Cardiac muscle cell (in vitro differentiated cells and primary cell): ENCODE measurements around the gene CBY1. TPM values are rescaled to one million over a fixed set of nuclear protein-coding genes. Genes with fewer than 3 reads are reported as not detected.

Source experiments
- DNase-seq, 2 donors: peaks; one replicate each; pipeline versions ENCODE4 v3.0.0 to v3.0.0-alpha.2; 2010 to 2017; ENCODE audit warnings: low read depth in 1 of 2, low spot score in 1 of 2
- H3K27ac ChIP-seq: fragments of 200-600 bp; sonication (generic); 2 replicates; pipeline ENCODE4 v1.5.1; 2016
- H3K27me3 ChIP-seq: fragments of 200-600 bp; sonication (generic); 2 replicates; pipeline ENCODE4 v1.6.0; 2016; ENCODE audit warnings: control low read depth
- H3K36me3 ChIP-seq: fragments of 200-600 bp; sonication (generic); 2 replicates; pipeline ENCODE4 v1.5.1; 2016; ENCODE audit warnings: control low read depth
- H3K4me1 ChIP-seq: fragments of 200-600 bp; sonication (generic); 2 replicates; pipeline ENCODE4 v1.8.1; 2017; ENCODE audit warnings: low read depth, mild to moderate bottlenecking, mixed run types
- H3K4me3 ChIP-seq: fragments of 200-600 bp; sonication (generic); 2 replicates; pipeline ENCODE4 v1.5.1; 2016; ENCODE audit warnings: mild to moderate bottlenecking
- H3K9me3 ChIP-seq: fragments of 200-600 bp; sonication (generic); 2 replicates; pipeline ENCODE4 v1.5.1; 2017; ENCODE audit warnings: low read depth, mild to moderate bottlenecking, control low read depth
- polyA plus RNA-seq: library from polyadenylated mRNA; unstranded; fragments of >200 nt; fragmentation: Nextera tagmentation; extraction: Ambion mirVana; gene quantifications from 2 replicates; pipeline ENCODE4 v1.2.1, GENCODE V29; 2016
- total RNA-seq: library from RNA; depleted of rRNA; stranded (reverse); fragments of >200 nt; gene quantifications from 2 replicates; pipeline ENCODE4 v1.2.3, GENCODE V29; 2016
- TF ChIP-seq, protein P1 (sequence below): IDR thresholded peaks from 2 replicates; pipeline ENCODE4 v1.5.1; 2012; ENCODE audit warnings: low read depth, mild to moderate bottlenecking, low read length

CBY1 gene
- total and polyA plus RNA-seq, 2 experiments from 2014 or later: 25.9 to 84.6 TPM

DNA sequence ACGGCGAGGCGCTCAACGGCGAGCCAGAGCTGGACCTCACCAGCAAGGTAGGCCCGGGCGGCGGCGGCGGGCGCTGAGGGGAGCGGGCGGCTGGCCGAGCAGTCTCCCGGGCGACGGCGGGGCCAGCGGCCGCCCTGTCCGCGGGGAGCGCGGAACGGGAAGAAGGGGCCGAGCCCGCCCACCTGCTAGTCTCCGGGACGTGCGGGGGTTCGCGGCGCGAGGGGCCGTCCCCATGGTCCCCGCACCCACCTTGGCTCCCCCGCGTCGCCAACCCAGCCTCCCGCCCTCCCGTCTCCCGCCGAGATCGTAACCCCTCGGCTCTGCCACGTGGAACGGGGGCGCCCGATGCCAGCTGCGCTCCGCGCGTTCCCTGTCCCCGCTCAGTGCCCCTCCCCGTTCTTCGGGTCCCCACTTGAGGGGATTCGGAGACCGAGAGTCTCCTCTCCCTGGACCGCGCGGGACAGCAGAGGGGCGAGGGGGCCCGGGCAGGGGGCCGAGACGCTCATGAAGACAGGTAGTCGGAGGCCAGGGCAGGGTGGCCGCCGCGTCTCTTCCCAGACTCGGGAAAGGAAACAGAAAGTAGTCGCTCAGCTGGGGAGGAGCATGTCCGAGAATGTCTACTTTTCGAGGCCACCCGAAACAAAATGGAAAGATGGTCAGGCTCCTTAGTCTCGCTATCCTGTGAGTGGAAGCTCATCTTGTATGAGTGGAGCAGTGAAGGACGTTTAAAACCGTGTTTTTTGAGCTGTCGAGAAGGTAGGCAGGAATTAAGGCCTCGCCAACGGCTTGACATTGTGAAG, 49.9 kb downstream of the CBY1 start:
- H3K27ac ChIP-seq: peak overlapping the region; percentile 89
- H3K27me3 ChIP-seq: no peaks in the 10 kb centered on the region
- TF ChIP-seq, protein P1, sequence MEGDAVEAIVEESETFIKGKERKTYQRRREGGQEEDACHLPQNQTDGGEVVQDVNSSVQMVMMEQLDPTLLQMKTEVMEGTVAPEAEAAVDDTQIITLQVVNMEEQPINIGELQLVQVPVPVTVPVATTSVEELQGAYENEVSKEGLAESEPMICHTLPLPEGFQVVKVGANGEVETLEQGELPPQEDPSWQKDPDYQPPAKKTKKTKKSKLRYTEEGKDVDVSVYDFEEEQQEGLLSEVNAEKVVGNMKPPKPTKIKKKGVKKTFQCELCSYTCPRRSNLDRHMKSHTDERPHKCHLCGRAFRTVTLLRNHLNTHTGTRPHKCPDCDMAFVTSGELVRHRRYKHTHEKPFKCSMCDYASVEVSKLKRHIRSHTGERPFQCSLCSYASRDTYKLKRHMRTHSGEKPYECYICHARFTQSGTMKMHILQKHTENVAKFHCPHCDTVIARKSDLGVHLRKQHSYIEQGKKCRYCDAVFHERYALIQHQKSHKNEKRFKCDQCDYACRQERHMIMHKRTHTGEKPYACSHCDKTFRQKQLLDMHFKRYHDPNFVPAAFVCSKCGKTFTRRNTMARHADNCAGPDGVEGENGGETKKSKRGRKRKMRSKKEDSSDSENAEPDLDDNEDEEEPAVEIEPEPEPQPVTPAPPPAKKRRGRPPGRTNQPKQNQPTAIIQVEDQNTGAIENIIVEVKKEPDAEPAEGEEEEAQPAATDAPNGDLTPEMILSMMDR: no peak
- no peaks in the 10 kb centered on the region for H3K9me3 ChIP-seq
- H3K4me1 ChIP-seq: peaks cover 18% of the 10 kb centered on the region
- DNase-seq: peak; percentile 40 to 60
- peaks cover 9% of the 10 kb centered on the region for H3K36me3 ChIP-seq
- peak overlapping the region; percentile 86 for H3K4me3 ChIP-seq

DNA sequence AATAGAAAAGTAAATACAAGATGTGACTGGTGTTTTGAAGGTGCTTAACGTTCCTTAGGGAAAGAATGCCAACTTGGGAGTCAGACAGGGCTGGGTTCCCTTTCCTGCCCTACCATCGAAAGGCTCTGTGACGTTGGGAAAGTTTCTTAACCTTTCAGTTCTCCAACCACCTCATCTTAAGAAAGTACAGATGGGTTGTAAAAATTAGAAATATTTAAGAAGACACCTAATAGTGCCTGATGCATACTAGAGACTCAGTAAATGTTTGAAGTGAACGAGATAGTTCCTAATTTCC, 50.4 kb downstream of the CBY1 start:
- H3K36me3 ChIP-seq: peaks cover 10% of the 10 kb centered on the region
- TF ChIP-seq, protein P1: no peak
- no peaks in the 10 kb centered on the region for H3K9me3 ChIP-seq
- H3K4me1 ChIP-seq: peaks cover 19% of the 10 kb centered on the region
- H3K27me3 ChIP-seq: no peaks in the 10 kb centered on the region
- peak overlapping the region; percentile 86 for H3K4me3 ChIP-seq
- DNase-seq: no peak
- H3K27ac ChIP-seq: peak overlapping the region; percentile 89

- peak in 1 of 2 donors; percentile 33 for DNase-seq
- H3K4me1 ChIP-seq: peaks cover 24% of the 10 kb centered on the region
- no peak overlapping the region for H3K27ac ChIP-seq
- H3K4me3 ChIP-seq: peak overlapping the region; percentile 86
- TF ChIP-seq, protein P1: no peak
- no peaks in the 10 kb centered on the region for H3K9me3 ChIP-seq
- H3K27me3 ChIP-seq: no peaks in the 10 kb centered on the region
- H3K36me3 ChIP-seq: peaks cover 10% of the 10 kb centered on the region
Measured at GRCh38 chr22:38707346-38707745, 50.9 kb downstream of the CBY1 start.

GRCh38 chr22:38707984-38708383, 51.5 kb downstream of the CBY1 start:
- no peaks in the 10 kb centered on the region for H3K27me3 ChIP-seq
- H3K9me3 ChIP-seq: no peaks in the 10 kb centered on the region
- no peak overlapping the region for H3K4me3 ChIP-seq
- peaks cover 30% of the 10 kb centered on the region for H3K4me1 ChIP-seq
- H3K27ac ChIP-seq: no peak overlapping the region
- no peak for DNase-seq
- peaks cover 10% of the 10 kb centered on the region for H3K36me3 ChIP-seq
- TF ChIP-seq, protein P1: no peak

GRCh38 chr22:38709306-38709705, 52.9 kb downstream of the CBY1 start:
- TF ChIP-seq, protein P1: no peak
- H3K27me3 ChIP-seq: no peaks in the 10 kb centered on the region
- DNase-seq: no peak
- H3K27ac ChIP-seq: no peak overlapping the region
- no peaks in the 10 kb centered on the region for H3K9me3 ChIP-seq
- peaks cover 10% of the 10 kb centered on the region for H3K36me3 ChIP-seq
- H3K4me3 ChIP-seq: no peak overlapping the region
- H3K4me1 ChIP-seq: peaks cover 43% of the 10 kb centered on the region
